ENCODE data around the gene NBEA.

The NBEA gene

DNA sequence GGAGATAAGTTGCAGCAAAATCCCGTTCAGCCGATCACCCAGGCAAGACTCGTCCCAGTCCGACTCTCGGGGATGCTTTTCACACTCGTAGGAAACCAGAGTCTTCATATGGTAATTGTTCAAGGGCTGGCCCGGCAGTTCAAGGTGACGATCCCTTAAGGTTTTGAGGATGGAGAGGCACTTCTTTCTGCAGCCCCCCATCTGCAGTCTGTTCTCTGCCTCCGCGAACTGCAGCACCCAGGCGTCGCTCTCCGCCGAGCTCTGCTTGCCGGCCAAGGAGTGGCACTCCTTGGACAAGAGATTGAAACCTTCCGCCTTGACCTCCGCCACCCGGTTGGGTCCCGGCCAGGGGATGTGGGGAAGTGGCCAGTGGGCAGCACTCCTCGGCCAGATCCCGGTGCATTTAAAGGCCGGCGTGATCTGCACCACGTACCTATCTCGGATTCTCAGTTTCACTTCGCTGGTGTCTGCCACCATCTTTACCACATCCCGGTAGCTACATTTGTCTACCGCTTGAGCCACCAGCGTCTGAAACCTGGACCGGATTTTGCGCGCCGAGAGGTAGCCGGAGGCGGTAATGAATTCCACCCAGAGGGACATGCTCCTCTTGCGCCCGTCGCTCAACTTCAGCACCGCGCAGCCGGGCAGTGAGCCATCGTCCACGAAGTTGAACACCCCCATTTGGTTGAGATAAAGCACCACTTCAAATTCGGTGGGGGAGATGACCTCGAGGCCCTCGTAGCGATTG is 533.3 kb downstream of the NBEA start:
- DNase-seq (ENCODE audit: low read depth), result no peak

- DNase-seq (ENCODE audit: low read depth), result peak; percentile 52
Measured at GRCh38 chr13:35475960-35476943, 534.2 kb downstream of the NBEA start, which contains the start of gene MAB21L1. TSS of gene MAB21L1 (minus strand) at chr13:35476689. CDS start at chr13:35476138, 551 bp downstream.

GRCh38 chr13:35477386-35477946 is 535.4 kb downstream of the NBEA start:
- DNase-seq (ENCODE audit: low read depth), result no peak

DNA sequence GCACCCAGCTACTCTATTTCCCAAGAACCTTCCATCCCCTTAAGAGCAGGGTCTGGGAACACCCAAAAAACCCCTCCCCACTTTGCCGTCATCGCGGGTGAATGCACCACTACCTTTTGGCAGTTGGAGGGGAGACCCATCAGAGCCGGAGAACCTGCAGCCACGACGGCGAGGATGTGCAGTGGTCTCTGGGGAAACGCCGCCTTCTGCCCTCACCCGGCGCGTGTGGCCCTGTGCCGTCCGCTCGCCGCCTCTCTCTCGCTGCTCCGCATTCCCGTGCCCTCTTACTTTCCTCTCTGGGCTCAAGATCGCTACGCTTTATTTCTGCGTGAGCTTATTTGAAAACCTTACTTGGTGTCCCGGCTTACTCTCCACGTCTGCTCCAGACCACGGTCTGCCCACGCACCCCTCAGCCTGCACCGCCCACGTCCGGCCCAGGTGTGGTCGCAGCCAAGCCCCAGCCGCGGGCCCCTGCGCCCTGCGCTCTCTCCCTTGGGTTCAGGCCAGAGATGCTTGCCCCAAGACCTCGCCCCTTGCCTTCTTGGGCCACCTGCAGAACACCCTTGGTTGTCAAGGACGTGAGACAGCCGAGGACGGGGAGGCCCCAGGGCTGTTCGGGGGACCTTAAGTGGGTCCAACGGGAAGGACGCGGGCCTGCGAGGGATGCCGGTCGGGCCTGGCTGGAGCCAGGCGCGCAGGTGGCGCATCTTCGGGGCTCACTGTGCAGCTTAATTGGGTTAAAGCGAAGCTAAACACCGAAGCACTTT is 536.4 kb downstream of the NBEA start:
- DNase-seq (ENCODE audit: low read depth), result no peak

DNA sequence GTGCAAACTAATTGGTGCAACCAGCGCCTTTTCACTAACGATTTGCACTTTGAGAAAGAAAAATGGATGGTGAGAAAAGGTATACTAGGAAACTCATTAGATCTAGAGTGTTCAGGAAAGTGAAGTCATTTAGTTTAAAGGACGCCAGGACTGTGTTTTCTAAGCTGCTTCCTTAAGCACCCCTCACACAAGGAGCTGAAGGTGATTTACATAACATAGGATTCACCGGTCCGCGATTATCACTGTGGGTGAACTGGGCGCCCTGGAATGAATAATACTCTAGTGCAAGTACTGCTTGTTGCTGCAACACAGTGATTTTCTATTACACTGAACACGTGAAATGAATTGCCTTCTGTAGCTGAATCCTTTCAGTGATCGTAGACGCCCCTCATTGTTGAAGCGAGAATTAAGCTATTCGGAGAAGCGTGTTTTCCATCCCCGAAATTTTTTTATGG is 537.0 kb downstream of the NBEA start:
- DNase-seq (ENCODE audit: low read depth), result no peak

DNA sequence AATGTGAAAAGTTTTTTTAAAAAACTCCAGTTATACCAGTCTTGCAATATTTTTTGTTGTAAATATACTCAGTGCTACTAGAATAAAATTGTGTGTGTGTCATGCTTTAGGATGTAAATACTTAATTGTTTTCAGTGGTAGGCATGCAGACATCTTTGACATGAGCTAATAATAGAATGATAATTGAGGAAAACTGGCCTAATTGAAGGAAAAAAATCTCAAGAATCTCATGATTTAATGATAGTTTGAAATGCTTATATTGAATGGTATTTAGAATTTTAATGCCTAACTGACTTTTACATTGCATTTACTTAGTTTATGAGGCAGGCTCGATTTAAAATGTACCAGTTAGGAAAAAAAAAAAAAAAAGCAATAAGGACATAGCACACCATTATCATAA is 537.6 kb downstream of the NBEA start:
- no peak for DNase-seq (ENCODE audit: low read depth)

DNA sequence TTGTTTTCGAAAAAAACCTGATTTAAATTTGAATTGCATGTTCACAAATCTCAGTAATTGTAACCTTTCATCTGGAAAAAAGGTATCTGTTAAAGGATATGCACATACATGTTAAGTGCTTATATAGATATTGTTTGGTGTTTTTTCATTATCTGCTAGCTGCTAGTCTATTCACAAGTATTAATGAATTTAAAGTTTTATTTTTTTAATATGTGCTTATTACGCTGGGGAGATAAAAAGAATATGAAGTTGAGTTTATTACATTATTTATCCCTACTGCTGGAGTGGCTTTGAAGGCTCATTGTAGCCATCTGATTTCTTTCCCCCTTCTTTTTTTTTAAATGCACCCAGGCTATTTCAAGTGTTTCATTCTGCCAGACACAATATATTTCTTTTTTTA is 538.3 kb downstream of the NBEA start:
- DNase-seq (ENCODE audit: low read depth), result no peak

- no peak for DNase-seq (ENCODE audit: low read depth)
Measured at GRCh38 chr13:35481777-35482176, 539.7 kb downstream of the NBEA start.

DNA sequence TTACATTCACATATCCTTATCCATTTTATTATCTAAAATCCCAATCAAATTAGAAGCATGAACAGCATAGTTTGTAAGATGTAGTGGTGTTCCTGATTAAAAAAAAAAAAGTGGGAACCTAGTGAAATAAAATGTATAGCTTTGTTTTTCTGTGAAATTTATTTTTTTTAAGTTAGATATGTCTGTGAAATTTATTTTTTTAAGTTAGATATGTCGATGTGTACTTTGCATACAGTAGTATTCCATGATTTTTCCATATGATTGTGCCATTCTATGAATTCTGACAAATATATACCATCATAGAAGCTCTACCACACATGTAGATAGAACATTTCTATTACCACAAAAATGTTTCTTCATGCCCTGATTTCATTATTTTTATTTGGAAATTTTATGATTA is 540.5 kb downstream of the NBEA start:
- no peak for DNase-seq (ENCODE audit: low read depth)

- no peak for DNase-seq (ENCODE audit: low read depth)
Measured at GRCh38 chr13:35483761-35484160, 541.7 kb downstream of the NBEA start.

- no peak for DNase-seq (ENCODE audit: low read depth)
Measured at GRCh38 chr13:35484384-35484783, 542.3 kb downstream of the NBEA start.

GRCh38 chr13:35485424-35485823 is 543.4 kb downstream of the NBEA start:
- DNase-seq (ENCODE audit: low read depth), result no peak

GRCh38 chr13:35489050-35489449 is 547.0 kb downstream of the NBEA start:
- no peak for DNase-seq (ENCODE audit: low read depth)

GRCh38 chr13:35496006-35496405 is 553.9 kb downstream of the NBEA start:
- DNase-seq (ENCODE audit: low read depth), result no peak

GRCh38 chr13:35496761-35497386 is 554.8 kb downstream of the NBEA start:
- DNase-seq (ENCODE audit: low read depth), result no peak

DNA sequence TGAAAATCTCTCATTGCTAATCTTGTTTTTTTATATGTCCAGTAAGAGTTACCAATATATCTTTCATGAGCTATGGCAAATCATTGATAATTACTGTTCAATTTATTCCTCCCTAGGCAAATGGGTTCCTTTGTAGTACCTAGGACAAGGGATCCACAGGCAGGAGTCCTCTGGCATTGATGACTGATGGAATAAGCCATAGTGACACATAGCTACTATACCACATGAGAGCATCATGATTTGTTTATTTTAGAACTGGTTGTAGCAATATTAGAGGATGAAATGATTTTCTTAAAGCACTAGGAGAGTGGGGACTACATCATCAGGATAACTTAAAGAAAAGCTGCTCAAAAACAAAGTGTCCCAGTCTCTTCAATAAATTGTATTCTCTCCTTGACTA is 556.2 kb downstream of the NBEA start:
- no peak for DNase-seq (ENCODE audit: low read depth)

DNA sequence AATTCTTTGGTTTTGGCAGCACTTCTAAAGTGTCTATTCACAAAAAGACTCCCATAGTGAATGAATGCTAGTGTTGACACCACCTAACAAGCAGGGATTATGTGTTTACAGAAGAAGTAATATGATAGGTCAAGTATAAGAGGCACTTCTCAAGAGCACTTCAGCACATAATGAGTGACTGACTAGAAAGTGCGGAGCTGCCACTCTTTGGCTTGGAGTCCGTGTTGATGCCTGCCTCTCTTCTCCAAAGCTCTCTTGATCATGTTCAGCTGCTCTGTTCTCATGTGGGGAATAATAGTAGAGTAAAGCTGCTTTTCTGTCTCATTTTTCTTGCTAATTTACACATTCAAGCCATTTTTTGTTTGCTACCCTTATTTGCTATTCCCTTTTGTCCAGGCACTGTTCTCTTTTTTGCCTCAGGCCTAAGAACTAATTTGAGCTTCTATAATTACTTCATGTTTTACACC is 557.2 kb downstream of the NBEA start:
- no peak for DNase-seq (ENCODE audit: low read depth)

DNA sequence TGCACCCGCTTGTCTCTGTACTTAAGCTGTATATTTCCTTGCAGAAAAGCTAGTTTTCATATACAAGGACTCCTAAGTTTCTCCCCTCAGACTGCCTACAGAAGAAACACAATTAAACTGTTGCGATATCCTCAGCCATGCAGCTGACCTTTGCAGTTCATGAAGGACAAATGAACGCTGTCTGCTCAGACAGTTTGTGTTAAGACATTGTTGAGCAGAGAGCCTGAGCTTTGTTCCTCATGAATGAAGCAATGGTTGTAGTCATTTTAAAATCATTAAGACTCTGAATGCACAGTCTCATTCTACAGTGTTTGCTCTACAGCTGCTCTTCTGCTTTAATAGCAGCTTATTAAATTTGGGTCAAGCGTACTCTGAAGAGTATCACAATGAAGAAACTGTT is 557.6 kb downstream of the NBEA start:
- no peak for DNase-seq (ENCODE audit: low read depth)

GRCh38 chr13:35500144-35500543 is 558.1 kb downstream of the NBEA start:
- no peak for DNase-seq (ENCODE audit: low read depth)

- no peak for DNase-seq (ENCODE audit: low read depth)
Measured at GRCh38 chr13:35501661-35502235, 559.7 kb downstream of the NBEA start.

DNA sequence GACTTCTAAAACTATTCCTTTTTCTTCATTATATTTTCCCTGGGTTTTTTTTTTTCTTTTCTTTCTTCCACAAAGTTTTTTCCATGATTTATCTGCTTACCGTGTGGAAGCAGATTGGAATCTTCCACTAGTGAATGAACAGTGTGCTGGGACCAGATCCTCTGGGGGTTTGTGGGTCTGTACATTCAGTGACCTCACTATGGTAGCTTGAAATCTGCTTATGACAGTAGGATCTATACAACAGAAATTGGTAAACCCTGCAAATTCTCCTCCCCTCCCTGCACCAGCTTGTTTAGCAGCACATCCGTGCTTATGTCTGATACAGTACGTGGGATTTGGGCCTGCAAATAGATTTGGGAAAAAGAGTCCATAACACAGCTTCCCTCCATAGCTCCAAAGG is 560.4 kb downstream of the NBEA start:
- DNase-seq (ENCODE audit: low read depth), result no peak
